HG03103 (cell line): Measurements from ENCODE around the gene CD40LG.

Source experiments
- ATAC-seq: cut with Tn5 transposase; IDR thresholded peaks from one replicate; pipeline ENCODE4 v1.9.1; 2021; ENCODE audit warnings: low read depth; ENCODE audit not compliant: unreplicated experiment

The CD40LG gene

GRCh38 chrX:136647677-136648360 is at the start of gene CD40LG:
Gene CD40LG, plus strand, starts transcription at chrX:136648158. Its CDS starts 91 bp downstream, at chrX:136648249.
- ATAC-seq = no peak

- no peak for ATAC-seq
These were observed 49.3 kb upstream of the CD40LG start for GRCh38 chrX:136598631-136599030.

DNA sequence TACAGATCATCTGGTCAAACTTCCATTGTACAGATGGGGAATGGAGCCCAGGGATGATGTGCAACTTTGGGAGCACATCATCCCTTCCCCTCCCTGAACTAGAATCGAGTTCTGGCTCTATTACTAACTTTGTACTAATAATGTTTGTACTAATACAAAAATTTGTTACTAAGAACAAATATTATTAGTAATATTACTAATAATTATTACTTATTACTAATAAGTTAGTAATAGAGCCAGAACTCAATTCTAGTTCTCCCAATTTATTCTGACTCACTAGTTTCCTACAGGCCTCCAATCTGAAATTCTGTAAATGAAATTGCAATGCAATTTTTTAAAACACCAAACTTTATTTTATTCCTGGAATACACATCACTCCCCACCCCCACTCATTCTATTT is 47.9 kb upstream of the CD40LG start:
- ATAC-seq = no peak

DNA sequence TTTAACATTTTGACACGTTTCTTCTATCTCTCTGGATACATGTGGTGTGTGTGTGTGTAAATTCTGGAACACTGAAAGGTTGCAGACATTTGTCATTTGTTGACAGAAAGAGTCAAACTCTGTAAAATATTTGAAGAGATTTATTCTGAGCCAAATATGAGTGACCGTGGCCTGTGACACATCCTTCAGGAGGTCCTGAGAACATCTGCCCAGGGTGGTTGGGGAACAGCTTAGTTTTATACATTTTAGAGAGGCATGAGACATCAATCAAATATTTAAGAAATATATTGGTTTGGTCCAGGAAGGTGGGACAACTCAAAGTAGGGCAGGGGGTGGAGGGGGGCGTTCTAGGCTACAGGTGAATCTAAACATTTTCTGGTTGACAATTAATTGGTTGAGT is 40.7 kb upstream of the CD40LG start:
- ATAC-seq = no peak

- no peak for ATAC-seq
These were observed 39.5 kb upstream of the CD40LG start for GRCh38 chrX:136608295-136608933.

DNA sequence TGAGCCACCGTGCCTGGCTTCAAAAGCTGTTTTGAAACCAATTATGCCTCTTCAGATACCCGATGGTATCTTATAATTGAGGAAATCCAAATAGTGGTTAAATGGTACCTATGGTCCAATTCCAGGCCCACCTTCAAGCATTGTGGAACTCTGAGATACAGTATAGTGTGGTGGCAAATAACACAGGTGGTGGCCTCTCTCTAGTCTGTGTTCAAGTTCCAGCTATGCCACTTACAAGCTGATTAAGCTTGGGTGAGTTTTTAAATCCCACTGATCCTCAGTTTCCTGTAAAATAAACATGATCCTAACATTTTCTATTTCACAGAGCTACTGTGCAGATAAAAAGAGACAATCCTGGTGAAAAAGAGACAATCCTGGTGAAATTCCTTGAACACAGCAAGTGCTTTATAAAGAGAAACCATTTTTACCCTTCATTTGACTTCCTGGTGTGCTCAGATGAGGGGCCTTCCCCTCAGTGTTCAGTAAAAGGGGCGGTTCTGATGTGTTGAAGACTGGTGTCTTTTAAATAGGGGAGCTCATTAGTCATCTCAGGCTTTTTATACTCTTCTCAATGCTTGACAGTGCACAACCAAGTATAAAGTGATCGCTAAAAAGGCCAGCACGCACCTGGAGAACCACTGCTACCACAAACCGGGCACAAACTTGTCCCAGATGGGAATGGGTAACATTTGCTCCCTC is 30.8 kb upstream of the CD40LG start:
- ATAC-seq = peak; percentile 96

GRCh38 chrX:136619899-136620505 is 28.0 kb upstream of the CD40LG start:
- ATAC-seq = no peak

- ATAC-seq = no peak
These were observed 27.2 kb upstream of the CD40LG start for GRCh38 chrX:136620780-136621179.

DNA sequence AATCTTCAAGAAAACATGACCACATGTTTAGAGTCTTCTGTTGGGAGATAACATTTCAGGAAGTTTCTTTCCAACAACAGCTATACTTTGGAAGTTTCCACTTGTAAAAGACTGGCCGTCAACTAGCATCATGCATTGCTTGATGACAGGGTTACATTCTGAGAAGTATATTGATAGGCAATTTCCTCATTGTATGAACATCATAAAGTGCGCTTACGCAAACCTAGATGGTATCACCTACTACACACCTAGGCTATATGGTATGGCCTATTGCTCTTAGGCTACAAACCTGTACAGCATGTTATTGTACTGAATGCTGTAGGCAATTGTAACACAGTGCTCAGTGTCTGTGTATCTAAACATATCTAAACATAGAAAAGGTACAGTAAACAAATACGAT is 25.4 kb upstream of the CD40LG start:
- no peak for ATAC-seq

- no peak for ATAC-seq
These were observed 24.6 kb upstream of the CD40LG start for GRCh38 chrX:136623396-136623795.

GRCh38 chrX:136625246-136625645 is 22.7 kb upstream of the CD40LG start:
- ATAC-seq = no peak

- no peak for ATAC-seq
These were observed 21.7 kb upstream of the CD40LG start for GRCh38 chrX:136626237-136626636.

GRCh38 chrX:136626891-136627290 is 21.1 kb upstream of the CD40LG start:
- no peak for ATAC-seq

DNA sequence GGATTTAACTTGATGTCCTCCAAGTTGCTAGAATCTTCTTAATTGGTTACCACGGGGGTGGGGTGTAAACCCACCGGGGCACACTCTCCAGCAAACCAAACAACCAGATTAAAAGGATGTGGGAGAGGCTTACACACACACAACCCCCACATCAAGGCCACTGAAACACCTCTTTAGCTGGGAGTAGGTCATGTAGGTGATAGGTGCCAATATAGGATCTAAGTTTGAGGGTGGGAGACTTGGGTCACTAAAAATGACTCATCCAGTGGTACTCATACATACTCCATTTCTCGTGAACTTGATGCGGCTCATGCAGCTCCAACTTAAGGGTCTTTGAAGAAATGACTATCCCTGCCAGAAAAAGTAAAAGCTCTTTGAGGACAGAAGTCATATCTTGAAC is 20.5 kb upstream of the CD40LG start:
- ATAC-seq = no peak

DNA sequence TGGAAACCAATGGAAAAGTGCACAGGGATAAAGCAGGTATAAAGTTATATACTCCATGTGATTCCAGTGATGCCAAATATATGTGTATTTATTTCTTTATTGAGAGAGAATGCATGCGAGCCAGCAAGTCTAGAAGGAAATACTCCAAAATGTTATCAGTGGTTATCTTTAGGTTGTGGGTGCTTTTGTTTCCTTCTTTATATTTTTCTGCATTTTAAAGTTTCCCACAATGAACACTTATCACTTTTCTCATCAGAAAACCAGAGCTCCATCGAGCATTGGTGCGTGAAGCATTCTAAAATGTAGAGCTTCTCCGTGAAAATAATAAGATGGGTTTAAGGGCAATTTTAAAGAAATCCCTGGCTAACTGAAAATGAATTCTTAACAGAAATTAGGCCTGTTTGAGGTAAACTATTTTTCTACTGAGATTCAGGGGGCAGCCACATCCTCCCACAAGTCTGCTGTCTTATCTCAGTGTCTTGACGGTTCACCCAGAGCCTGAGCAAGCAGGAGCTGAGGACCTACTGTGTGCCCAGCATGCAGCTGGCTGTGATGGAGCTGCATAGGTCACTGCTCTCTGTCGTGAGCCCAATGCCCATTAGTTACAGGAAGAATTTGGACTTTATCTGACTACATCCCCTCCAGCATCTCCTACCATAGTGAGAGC is 18.7 kb upstream of the CD40LG start:
- ATAC-seq = no peak

DNA sequence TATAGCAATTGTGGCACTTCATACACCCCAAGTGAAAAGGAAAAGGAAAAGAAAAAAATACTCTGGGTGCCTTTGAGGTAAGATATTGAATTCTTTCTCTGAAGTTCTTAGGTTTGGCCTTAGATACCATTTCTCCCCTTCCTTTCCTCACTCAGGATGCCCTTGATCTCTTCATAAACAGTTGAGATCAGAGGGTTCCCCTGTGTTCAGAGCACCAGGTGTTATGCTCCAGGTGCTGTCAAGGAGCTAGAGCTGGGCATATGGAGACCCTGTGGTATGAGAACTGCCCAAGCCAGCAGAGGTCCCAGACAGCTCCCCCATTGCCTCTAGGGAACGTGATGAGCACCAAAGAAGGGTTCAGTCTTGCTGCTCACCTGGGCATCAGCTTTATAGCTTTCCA is 17.1 kb upstream of the CD40LG start:
- ATAC-seq = no peak

DNA sequence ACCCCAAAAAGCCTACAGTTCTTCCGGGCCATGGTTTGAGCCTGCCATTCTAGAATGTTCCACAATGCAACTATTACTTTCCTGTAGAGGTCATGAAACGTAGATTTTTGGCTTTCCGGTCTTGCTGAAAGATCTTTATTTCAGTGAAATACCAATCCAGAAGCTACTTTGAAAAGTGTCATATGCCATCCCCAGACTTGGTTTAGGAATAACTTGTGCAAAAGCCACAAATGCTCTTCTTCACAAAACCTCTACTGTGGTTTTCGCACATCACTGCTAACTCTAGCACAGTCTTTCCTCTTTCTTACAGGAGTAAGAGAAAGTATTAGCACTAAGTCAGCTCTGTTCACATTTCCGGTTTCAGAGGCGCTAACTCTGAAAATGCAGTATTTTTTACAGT is 12.7 kb upstream of the CD40LG start:
- peak; percentile 77 for ATAC-seq

GRCh38 chrX:136636121-136636520 is 11.8 kb upstream of the CD40LG start:
- ATAC-seq = no peak

GRCh38 chrX:136639506-136640176 is 8.3 kb upstream of the CD40LG start:
- ATAC-seq = no peak

DNA sequence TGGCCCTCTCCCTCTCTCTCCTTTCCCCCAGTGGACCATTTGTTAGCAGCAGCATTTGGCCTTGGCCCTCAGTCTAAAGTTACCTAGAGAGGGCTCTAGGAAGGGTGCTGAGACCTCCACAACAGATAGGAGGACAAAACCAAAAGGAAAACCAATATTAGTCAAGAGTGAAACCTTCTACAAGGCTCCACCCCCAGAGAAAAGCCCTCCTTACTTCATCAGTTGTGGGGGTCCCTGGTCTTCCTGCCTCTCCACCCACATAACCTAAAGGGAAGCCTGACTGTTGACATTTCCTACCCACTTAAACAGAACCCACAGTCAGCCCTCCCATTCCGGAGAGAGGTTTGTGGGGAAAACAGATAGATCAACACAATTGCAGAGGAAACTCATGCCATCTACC is 4.7 kb upstream of the CD40LG start:
- ATAC-seq = no peak
